ENCODE measurements around the gene MPIG6B.

The MPIG6B gene

GRCh38 chr6:31770860-31771259 is 47.7 kb downstream of the MPIG6B start:
- in situ Hi-C loops (cut with MboI; ENCODE audit: low pct_unique_long_range_greater_than_20kb, low sequenced_read_pairs, unreplicated experiment): no loop called here
- TF ChIP-seq CTCF (IDR thresholded peaks at IDR 0.05; ENCODE audit: extremely low read depth, insufficient read depth, missing control alignments): no peak
- no peak for DNase-seq (ENCODE audit: low spot score)

- in situ Hi-C loops (cut with MboI; ENCODE audit: low pct_unique_long_range_greater_than_20kb, low sequenced_read_pairs, unreplicated experiment): no loop called here
- DNase-seq (ENCODE audit: low spot score): no peak
- TF ChIP-seq CTCF (IDR thresholded peaks at IDR 0.05; ENCODE audit: extremely low read depth, insufficient read depth, missing control alignments): no peak
Measured at GRCh38 chr6:31771992-31772358, 48.8 kb downstream of the MPIG6B start.

- in situ Hi-C loops (cut with MboI; ENCODE audit: low pct_unique_long_range_greater_than_20kb, low sequenced_read_pairs, unreplicated experiment): no loop called here
Measured at GRCh38 chr6:31775184-31775583, 52.0 kb downstream of the MPIG6B start.

GRCh38 chr6:31775633-31776484 is 52.7 kb downstream of the MPIG6B start:
- TF ChIP-seq CTCF (IDR thresholded peaks at IDR 0.05; ENCODE audit: extremely low read depth, insufficient read depth, missing control alignments): no peak
- in situ Hi-C loops (cut with MboI; ENCODE audit: low pct_unique_long_range_greater_than_20kb, low sequenced_read_pairs, unreplicated experiment): no loop called here
- DNase-seq (ENCODE audit: low spot score): no peak

More at GRCh38 chr6:31775184-31775583, 52.0 kb downstream of the MPIG6B start:
- no peak for TF ChIP-seq CTCF (IDR thresholded peaks at IDR 0.05; ENCODE audit: extremely low read depth, insufficient read depth, missing control alignments)
- DNase-seq (ENCODE audit: low spot score): no peak

Measured in GM13977 (cell line).